Bronchial epithelial cell (primary cell): ENCODE data around the gene GRK1. TPM values are rescaled to one million over a fixed set of nuclear protein-coding genes. Genes with fewer than 3 reads are reported as not detected.

Source experiments
- DNase-seq: peaks from one replicate; pipeline ENCODE4 v3.0.0-alpha.2; 2010; ENCODE audit warnings: low read depth
- FAIRE-seq: peaks from 2 replicates; lab custom pipeline; 2011; peaks lifted over from hg19 to GRCh38; lab: Jason Lieb, UNC
- H3K27me3 ChIP-seq: 2 replicates; pipeline ENCODE4 v1.5.1; 2011; ENCODE audit warnings: low read length; ENCODE audit not compliant: control insufficient read depth, insufficient read depth
- H3K36me3 ChIP-seq: 2 replicates; pipeline ENCODE4 v1.5.1; 2011; ENCODE audit warnings: low read length; ENCODE audit not compliant: control insufficient read depth, insufficient read depth
- H3K4me3 ChIP-seq: 2 replicates; pipeline ENCODE4 v1.5.1; 2011; ENCODE audit warnings: mild to moderate bottlenecking, low read depth, low read length, control low read depth
- total RNA-seq: library from RNA; depleted of rRNA; stranded (reverse); fragments of >200 nt; gene quantifications from 2 replicates; pipeline ENCODE4 v1.2.1, GENCODE V29; 2014
- TF ChIP-seq, protein P1 (sequence below): IDR thresholded peaks from 2 replicates; pipeline ENCODE4 v1.5.1; 2011; ENCODE audit warnings: mild to moderate bottlenecking, moderate library complexity, low read length, control low read depth, inconsistent platforms; ENCODE audit not compliant: insufficient read depth, severe bottlenecking

The GRK1 gene
- total RNA-seq, 1 donor from 2014 or later, result not detected

DNA sequence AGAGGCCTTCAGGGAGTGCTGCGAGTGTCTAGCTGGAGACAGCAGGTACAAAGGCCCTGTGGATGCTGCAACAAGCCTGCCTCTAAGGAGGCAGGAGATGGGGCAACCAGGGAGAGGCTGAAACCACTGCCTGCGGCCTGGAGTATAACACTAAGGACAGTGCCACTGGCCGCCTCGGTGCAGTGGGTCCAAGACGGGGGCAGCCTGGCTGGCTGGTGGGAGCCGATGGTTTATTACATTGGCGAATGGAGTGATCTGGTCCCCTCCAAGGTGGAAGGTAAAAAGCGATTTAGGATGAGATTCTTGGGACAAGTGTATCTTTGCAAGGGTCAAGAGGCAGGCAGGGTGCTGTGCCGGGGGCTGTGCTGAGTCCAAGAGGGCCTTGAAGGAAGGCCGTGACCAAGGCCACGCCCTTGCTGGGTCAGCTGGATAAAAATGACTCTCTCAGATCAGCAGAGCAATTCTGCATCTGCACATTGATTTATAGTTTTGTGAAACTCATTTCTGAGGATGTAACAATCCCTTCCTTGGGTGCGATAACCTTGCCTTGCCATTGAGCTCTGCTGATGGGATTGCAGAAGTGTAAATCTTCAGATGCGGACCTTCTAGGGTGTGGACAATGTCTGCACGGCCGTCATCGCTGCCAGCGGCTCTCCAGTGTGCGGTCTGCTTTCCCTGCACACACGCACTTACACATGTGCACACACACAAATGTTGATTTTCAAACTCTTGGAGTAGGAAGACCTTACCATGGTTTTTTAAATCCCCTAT, 98.0 kb downstream of the GRK1 start:
- FAIRE-seq, result peak; percentile 58
- Histone ChIP-seq H3K36me3 (no peaks in the 10 kb centered on the region), H3K27me3 (no peaks in the 10 kb centered on the region), H3K4me3 (no peak overlapping the region)
- no peak for DNase-seq
- TF ChIP-seq, protein P1, sequence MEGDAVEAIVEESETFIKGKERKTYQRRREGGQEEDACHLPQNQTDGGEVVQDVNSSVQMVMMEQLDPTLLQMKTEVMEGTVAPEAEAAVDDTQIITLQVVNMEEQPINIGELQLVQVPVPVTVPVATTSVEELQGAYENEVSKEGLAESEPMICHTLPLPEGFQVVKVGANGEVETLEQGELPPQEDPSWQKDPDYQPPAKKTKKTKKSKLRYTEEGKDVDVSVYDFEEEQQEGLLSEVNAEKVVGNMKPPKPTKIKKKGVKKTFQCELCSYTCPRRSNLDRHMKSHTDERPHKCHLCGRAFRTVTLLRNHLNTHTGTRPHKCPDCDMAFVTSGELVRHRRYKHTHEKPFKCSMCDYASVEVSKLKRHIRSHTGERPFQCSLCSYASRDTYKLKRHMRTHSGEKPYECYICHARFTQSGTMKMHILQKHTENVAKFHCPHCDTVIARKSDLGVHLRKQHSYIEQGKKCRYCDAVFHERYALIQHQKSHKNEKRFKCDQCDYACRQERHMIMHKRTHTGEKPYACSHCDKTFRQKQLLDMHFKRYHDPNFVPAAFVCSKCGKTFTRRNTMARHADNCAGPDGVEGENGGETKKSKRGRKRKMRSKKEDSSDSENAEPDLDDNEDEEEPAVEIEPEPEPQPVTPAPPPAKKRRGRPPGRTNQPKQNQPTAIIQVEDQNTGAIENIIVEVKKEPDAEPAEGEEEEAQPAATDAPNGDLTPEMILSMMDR, result no peak

GRCh38 chr13:113765564-113765910, 98.5 kb downstream of the GRK1 start:
- no peaks in the 10 kb centered on the region for H3K27me3 ChIP-seq
- DNase-seq (no peak), FAIRE-seq (no peak)
- no peak overlapping the region for H3K4me3 ChIP-seq
- H3K36me3 ChIP-seq, result no peaks in the 10 kb centered on the region
- TF ChIP-seq, protein P1, result no peak

- Histone ChIP-seq H3K36me3 (no peaks in the 10 kb centered on the region), H3K27me3 (no peaks in the 10 kb centered on the region), H3K4me3 (no peak overlapping the region)
- TF ChIP-seq, protein P1, result no peak
- DNase-seq, result no peak
- no peak for FAIRE-seq
Observed at GRCh38 chr13:113766035-113766800, 99.2 kb downstream of the GRK1 start.

DNA sequence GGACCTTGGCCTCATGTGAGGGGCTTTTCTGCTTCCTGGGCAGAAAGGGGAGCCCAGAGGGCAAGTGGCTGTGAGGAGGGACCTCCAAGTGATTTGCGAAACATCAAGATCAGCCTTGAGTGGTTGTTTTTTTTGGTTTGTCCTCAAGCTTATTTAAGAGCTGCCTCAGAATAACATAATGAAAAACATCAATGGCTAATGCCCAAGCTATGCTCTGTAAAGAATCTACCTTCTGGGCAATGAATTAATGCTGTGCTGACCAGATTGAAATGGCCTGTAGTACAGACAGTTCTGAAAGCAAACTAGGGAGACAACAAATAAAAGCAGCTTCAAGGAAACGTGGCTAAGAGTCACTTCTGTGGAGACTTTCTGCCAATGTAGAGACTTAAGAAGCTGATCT, 100.3 kb downstream of the GRK1 start:
- Histone ChIP-seq H3K4me3 (no peak overlapping the region), H3K27me3 (no peaks in the 10 kb centered on the region), H3K36me3 (no peaks in the 10 kb centered on the region)
- DNase-seq, result no peak
- FAIRE-seq, result no peak
- TF ChIP-seq, protein P1, result no peak

DNA sequence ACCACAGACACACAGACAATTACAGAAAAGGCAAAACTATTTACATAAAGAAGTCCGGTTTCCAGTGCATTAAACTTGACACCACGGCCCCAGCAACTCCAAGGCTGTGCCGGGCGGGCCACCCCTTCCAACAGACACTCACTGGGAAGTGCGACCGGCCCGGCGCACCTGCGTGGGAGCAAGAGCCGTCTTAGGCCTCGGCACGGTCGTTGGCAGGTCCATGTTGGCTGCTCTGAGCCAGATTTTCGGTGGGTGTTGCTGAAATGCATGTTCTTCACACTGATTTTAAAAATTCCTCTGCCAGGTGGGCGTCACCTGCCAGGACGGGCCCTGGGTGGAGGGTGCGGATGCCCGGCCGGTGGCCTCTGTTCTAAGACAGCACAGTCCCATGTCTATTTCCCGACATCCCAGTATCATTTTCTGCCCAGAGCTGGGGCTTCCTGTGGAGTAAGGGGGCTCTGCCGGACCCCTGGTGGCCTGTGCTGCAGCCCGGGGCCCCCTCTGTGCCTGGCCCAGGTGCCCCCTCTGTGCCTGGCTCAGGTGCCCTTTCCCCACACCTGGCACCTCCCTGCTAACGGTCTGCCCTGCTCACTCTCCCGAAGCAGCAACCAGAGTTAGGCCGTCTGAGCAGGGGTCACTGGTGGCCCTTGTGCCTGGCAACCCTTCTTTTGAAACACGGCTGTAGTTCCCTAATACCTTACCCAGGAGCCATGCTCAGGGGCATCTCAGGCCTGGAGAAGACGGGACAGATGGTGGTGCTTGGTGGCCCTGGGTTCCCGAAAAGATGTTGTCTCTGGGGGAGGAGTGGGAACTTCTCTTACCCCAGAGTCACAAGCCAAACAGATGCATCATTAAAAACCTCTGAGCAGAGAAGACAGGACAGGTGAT, 101.2 kb downstream of the GRK1 start:
- FAIRE-seq (no peak), DNase-seq (no peak)
- no peaks in the 10 kb centered on the region for H3K27me3 ChIP-seq
- H3K4me3 ChIP-seq, result no peak overlapping the region
- no peaks in the 10 kb centered on the region for H3K36me3 ChIP-seq
- TF ChIP-seq, protein P1, result no peak
